ENCODE data around the gene TSNAX. TPM values are rescaled to one million over a fixed set of nuclear protein-coding genes. Genes with fewer than 3 reads are reported as not detected.

The TSNAX gene
- total and polyA plus RNA-seq, 2 of the 4 experiments (the other 2 are of a cell fraction): 19.6 to 60.6 TPM

- no TSS peak for BruUV-seq (replicated peaks)
- ChIA-PET POLR2A (ENCODE audit: unreplicated experiment) (no interaction called here), CTCF (interaction anchor here (0.6 to 1.0 kb wide), 2 partner anchors 12 to 261 kb away, joined by 3 to 4 read pairs; no protein-coding TSS in a partner anchor)
- Histone ChIP-seq H4K5ac (ENCODE audit: low read depth, low read length) (no peak overlapping the region), H2BK120ac (ENCODE audit: low read depth, low read length) (no peak overlapping the region), H3K23ac (ENCODE audit: low read depth, low read length) (no peak overlapping the region), H2AK5ac (ENCODE audit: low read depth, low read length) (no peak overlapping the region), H3K36me3 (ENCODE audit: control insufficient read depth, insufficient read depth, low read length) (no peaks in the 10 kb centered on the region), H4K8ac (ENCODE audit: low read depth in 2 of 2, low read length in 2 of 2) (no peak overlapping the region), H4K20me1 (ENCODE audit: insufficient read depth, low read length) (no peaks in the 10 kb centered on the region), H2AFZ (replicated peaks; ENCODE audit: low read length, poor library complexity) (no peak overlapping the region), H3K4me3 (ENCODE audit: insufficient read depth, low read depth, low read length) (no peak overlapping the region), H3K79me1 (ENCODE audit: low read depth in 1 of 2, low read length in 2 of 2) (no peaks in the 10 kb centered on the region), H3K4me2 (ENCODE audit: low read depth, low read length) (no peak overlapping the region), H3K4ac (ENCODE audit: low read depth, low read length) (no peak overlapping the region), H3K14ac (replicated peaks; ENCODE audit: low read depth, low read length) (no peak overlapping the region), H2BK20ac (ENCODE audit: low read depth, low read length) (no peak overlapping the region), H2BK15ac (ENCODE audit: low read depth, low read length) (no peak overlapping the region), H2AK9ac (replicated peaks; ENCODE audit: low read depth, low read length, poor library complexity) (no peak overlapping the region), H3K27me3 (ENCODE audit: control insufficient read depth, insufficient read depth, low read length) (peaks cover 11% of the 10 kb centered on the region), H3K4me1 (ENCODE audit: control insufficient read depth, insufficient read depth, low read length) (no peaks in the 10 kb centered on the region), H3K9me1 (ENCODE audit: insufficient read depth, low read length) (no peaks in the 10 kb centered on the region), H3K27ac (ENCODE audit: insufficient read depth, low read length) (no peak overlapping the region), H4K91ac (ENCODE audit: insufficient read depth, low read depth, low read length) (no peak overlapping the region), H3K18ac (ENCODE audit: low read depth, low read length) (no peak overlapping the region), H3K56ac (ENCODE audit: extremely low read depth, insufficient read depth, low read length) (no peak overlapping the region), H2BK5ac (ENCODE audit: low read depth, low read length, poor library complexity, severe bottlenecking) (no peak overlapping the region), H3K9me3 (ENCODE audit: control insufficient read depth, insufficient read depth, low read length) (no peaks in the 10 kb centered on the region), H3K9ac (ENCODE audit: low read depth, low read length) (no peak overlapping the region)
- no peak for ATAC-seq (ENCODE audit: low read depth)
- WGBS, 2 experiments (ENCODE audit: extremely low coverage in 2 of 2, insufficient read length in 1 of 2): 83% methylated on average over 2 of the region's 7 CpGs; no CpG with 5 or more reads in 1 of the 2 experiments
- dilution Hi-C loops (cut with HindIII; ENCODE audit: low sequenced_read_pairs, unreplicated experiment) (no loop called here), in situ Hi-C loops (cut with MboI; ENCODE audit: low sequenced_read_pairs) (no loop called here), intact Hi-C loops (cut with micrococcal nuclease) (no loop called here)
- TF ChIP-seq BHLHE40 (IDR thresholded peaks at IDR 0.05; ENCODE audit: low read depth, low read length) (no peak), RFX5 (IDR thresholded peaks at IDR 0.05; ENCODE audit: low read depth, low read length) (no peak), MXI1 (IDR thresholded peaks at IDR 0.05; ENCODE audit: borderline replicate concordance, low read depth, low read length) (no peak)
- TF ChIP-seq, protein P1, sequence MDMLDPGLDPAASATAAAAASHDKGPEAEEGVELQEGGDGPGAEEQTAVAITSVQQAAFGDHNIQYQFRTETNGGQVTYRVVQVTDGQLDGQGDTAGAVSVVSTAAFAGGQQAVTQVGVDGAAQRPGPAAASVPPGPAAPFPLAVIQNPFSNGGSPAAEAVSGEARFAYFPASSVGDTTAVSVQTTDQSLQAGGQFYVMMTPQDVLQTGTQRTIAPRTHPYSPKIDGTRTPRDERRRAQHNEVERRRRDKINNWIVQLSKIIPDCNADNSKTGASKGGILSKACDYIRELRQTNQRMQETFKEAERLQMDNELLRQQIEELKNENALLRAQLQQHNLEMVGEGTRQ (IDR thresholded peaks at IDR 0.05; ENCODE audit: low read depth, low read length): no peak
- no peak for DNase-seq
These were observed 85.2 kb downstream of the TSNAX start for GRCh38 chr1:231613419-231614349.

Other genes with a start within 250 kb of the TSNAX start
- 11.5 and 15.3 TPM in 2 replicates for gene EXOC8, start 190.8 kb upstream of the TSNAX start, total RNA-seq (2012; rRNA removed)
- gene EXOC8, start 190.8 kb upstream of the TSNAX start, polyA plus RNA-seq (2012; rRNA removed): 2.6 and 2.7 TPM in 2 replicates
- 16.4 and 17.4 TPM in 2 replicates for gene SPRTN, start 190.4 kb upstream of the TSNAX start, total RNA-seq (2012; rRNA removed)
- gene SPRTN, start 190.4 kb upstream of the TSNAX start, polyA plus RNA-seq (2012; rRNA removed): 6.5 and 7.5 TPM in 2 replicates
- 26.9 and 66.4 TPM in 2 replicates for gene EGLN1, start 106.4 kb upstream of the TSNAX start, total RNA-seq (2012; rRNA removed)
- gene EGLN1, start 106.4 kb upstream of the TSNAX start, polyA plus RNA-seq (2012; rRNA removed): 18.1 and 25.7 TPM in 2 replicates
- 6.1 and 7.0 TPM in 2 replicates for gene DISC1, start 98.1 kb downstream of the TSNAX start, total RNA-seq (2012; rRNA removed)
- gene DISC1, start 98.1 kb downstream of the TSNAX start, polyA plus RNA-seq (2012; rRNA removed): 1.8 and 2.2 TPM in 2 replicates

Data from IMR-90 (cell line).